Measurements from ENCODE around the gene ETNK1.

The ETNK1 gene

GRCh38 chr12:22733756-22734155 lies 108.8 kb downstream of the ETNK1 start:
- Histone ChIP-seq H2AFZ (ENCODE audit: low read depth, low read length) (no peak overlapping the region), H3K4me2 (ENCODE audit: insufficient read depth, low read length) (no peak overlapping the region), H3K79me2 (ENCODE audit: insufficient read depth, low read length) (no peaks in the 10 kb centered on the region), H4K20me1 (ENCODE audit: insufficient read depth, low read length) (no peaks in the 10 kb centered on the region), H3K4me1 (ENCODE audit: insufficient read depth, low read length) (no peaks in the 10 kb centered on the region), H3K9me3 (ENCODE audit: insufficient read depth, low read length, severe bottlenecking) (no peaks in the 10 kb centered on the region), H3K36me3 (ENCODE audit: insufficient read depth, low read length) (no peaks in the 10 kb centered on the region), H3K9ac (ENCODE audit: low read depth, low read length) (no peak overlapping the region), H3K27me3 (ENCODE audit: insufficient read depth, low read length, poor library complexity) (no peaks in the 10 kb centered on the region), H3K4me3 (ENCODE audit: low read depth in 1 of 2, low read length in 2 of 2) (no peak overlapping the region), H3K27ac (ENCODE audit: low read length) (no peak overlapping the region)
- no peak for DNase-seq
- TF ChIP-seq CTCF (IDR thresholded peaks at IDR 0.05; ENCODE audit: borderline replicate concordance, extremely low read depth, low read length, poor library complexity, severe bottlenecking) (no peak), EZH2 (IDR thresholded peaks at IDR 0.05; ENCODE audit: borderline replicate concordance, low read depth, low read length, severe bottlenecking) (no peak)
- no peak for ATAC-seq (ENCODE audit: insufficient read depth, low read depth)

GRCh38 chr12:22738945-22739344 lies 114.0 kb downstream of the ETNK1 start:
- Histone ChIP-seq H3K4me1 (ENCODE audit: insufficient read depth, low read length) (no peaks in the 10 kb centered on the region), H3K79me2 (ENCODE audit: insufficient read depth, low read length) (no peaks in the 10 kb centered on the region), H3K9ac (ENCODE audit: low read depth, low read length) (no peak overlapping the region), H3K27me3 (ENCODE audit: insufficient read depth, low read length, poor library complexity) (no peaks in the 10 kb centered on the region), H3K36me3 (ENCODE audit: insufficient read depth, low read length) (no peaks in the 10 kb centered on the region), H2AFZ (ENCODE audit: low read depth, low read length) (no peak overlapping the region), H4K20me1 (ENCODE audit: insufficient read depth, low read length) (no peaks in the 10 kb centered on the region), H3K4me2 (ENCODE audit: insufficient read depth, low read length) (no peak overlapping the region), H3K4me3 (ENCODE audit: low read depth in 1 of 2, low read length in 2 of 2) (no peak overlapping the region), H3K27ac (ENCODE audit: low read length) (no peak overlapping the region), H3K9me3 (ENCODE audit: insufficient read depth, low read length, severe bottlenecking) (no peaks in the 10 kb centered on the region)
- TF ChIP-seq EZH2 (IDR thresholded peaks at IDR 0.05; ENCODE audit: borderline replicate concordance, low read depth, low read length, severe bottlenecking) (no peak), CTCF (IDR thresholded peaks at IDR 0.05; ENCODE audit: borderline replicate concordance, extremely low read depth, low read length, poor library complexity, severe bottlenecking) (no peak)
- no peak for ATAC-seq (ENCODE audit: insufficient read depth, low read depth)
- no peak for DNase-seq

Data from DND-41 (cell line).